HCT116 (cell line): Measurements from ENCODE around the gene MYOG. TPM values are rescaled to one million over a fixed set of nuclear protein-coding genes. Genes with fewer than 3 reads are reported as not detected.

Source experiments
- ATAC-seq: fragments of 200-7000 bp; cut with Tn5 transposase; 2 replicates; pipeline ENCODE4 v1.9.1; 2020; ENCODE audit warnings: mild to moderate bottlenecking, moderate library complexity
- BruUV-seq: library from RNA; stranded (reverse); fragments of 400-500 nt; replicated peaks from 2 replicates; lab custom pipeline; 2021; lab: Mats Ljungman, UMichigan
- CTCF ChIA-PET: fragments of 300-600 bp; sonication (Branson Sonifier 250); formaldehyde crosslinking; loops from one replicate; lab custom pipeline; 2021; ENCODE audit warnings: antibody characterized with exemption; lab: Charles Lee
- POLR2A ChIA-PET: fragments of 300-600, 350-600 bp; sonication (Branson Sonifier 250); formaldehyde crosslinking; loops from one replicate; lab custom pipeline; 2021; ENCODE audit warnings: antibody characterized with exemption; lab: Charles Lee
- RAD21 ChIA-PET, 2 experiments: fragments of 300-600 bp; sonication (Branson Sonifier 250); formaldehyde crosslinking; loops; one replicate each; lab custom pipeline; 2023; ENCODE audit warnings: low total read pairs in 2 of 2; ENCODE audit not compliant: uncharacterized antibody in 2 of 2, unreplicated experiment in 2 of 2, low non-redundant PET in 1 of 2; lab: Charles Lee
- DNase-seq: peaks from one replicate; pipeline ENCODE4 v3.0.0-alpha.2; 2010; ENCODE audit warnings: low read depth, low spot score
- H2AFZ ChIP-seq: fragments of 200-600 bp; shearing (Covaris generic), sonication (generic); 2 replicates; pipeline ENCODE4 v1.6.1; 2017; ENCODE audit warnings: low read depth, mixed run types, mixed read lengths, antibody characterized with exemption, low read length; ENCODE audit not compliant: poor library complexity, severe bottlenecking
- H3K27ac ChIP-seq: 2 replicates; pipeline ENCODE4 v1.5.1; 2012; ENCODE audit warnings: low read depth, low read length
- H3K27me3 ChIP-seq: fragments of 200-600 bp; sonication (generic); 2 replicates; pipeline ENCODE4 v1.6.1; 2016; ENCODE audit warnings: mixed run types, low read length, mixed read lengths; ENCODE audit not compliant: insufficient read depth
- H3K36me3 ChIP-seq, 2 experiments: fragments of 200-500 bp in 1 of 2; fragments of 200-600 bp in 1 of 2; sonication (Bioruptor generic) in 1 of 2; sonication (generic) in 1 of 2; 2 replicates each; pipeline versions ENCODE4 v1.5.1 to v1.6.1; 2014 to 2016; ENCODE audit warnings: low read length in 2 of 2, inconsistent platforms in 1 of 2, mixed read lengths in 1 of 2, mixed run types in 1 of 2; ENCODE audit not compliant: insufficient read depth in 2 of 2, control insufficient read depth in 1 of 2
- H3K4me1 ChIP-seq, 2 experiments: fragments of 200-600 bp in 1 of 2; sonication (generic) in 1 of 2; 2 replicates each; pipeline versions ENCODE4 v1.5.1 to v1.6.1; 2012 to 2017; ENCODE audit warnings: low read length in 2 of 2, inconsistent platforms in 1 of 2, mild to moderate bottlenecking in 1 of 2, mixed read lengths in 1 of 2, mixed run types in 1 of 2, moderate library complexity in 1 of 2; ENCODE audit not compliant: insufficient read depth in 2 of 2, control insufficient read depth in 1 of 2
- H3K4me2 ChIP-seq: fragments of 200-600 bp; sonication (generic); 2 replicates; pipeline ENCODE4 v1.6.1; 2017; ENCODE audit warnings: mixed run types, low read length, mixed read lengths
- H3K4me3 ChIP-seq, 2 experiments: fragments of 200-600 bp in 1 of 2; sonication (generic) in 1 of 2; replicated peaks in 1 of 2; 2 replicates each; pipeline ENCODE4 v1.5.1; 2011 to 2016; ENCODE audit warnings: low read length in 2 of 2, control low read depth in 1 of 2, low read depth in 1 of 2, mild to moderate bottlenecking in 1 of 2, mixed read lengths in 1 of 2, mixed run types in 1 of 2
- H3K79me2 ChIP-seq: fragments of 200-600 bp; sonication (generic); 2 replicates; pipeline ENCODE4 v1.6.1; 2017; ENCODE audit warnings: mild to moderate bottlenecking, mixed run types, low read length, moderate library complexity, mixed read lengths; ENCODE audit not compliant: insufficient read depth
- H3K9ac ChIP-seq: fragments of 200-600 bp; sonication (generic); 2 replicates; pipeline ENCODE4 v1.6.1; 2016; ENCODE audit warnings: low read length, mixed read lengths
- H3K9me2 ChIP-seq: fragments of 200-600 bp; sonication (generic), shearing (Covaris generic); 2 replicates; pipeline ENCODE4 v1.6.1; 2017; ENCODE audit warnings: mixed run types, mild to moderate bottlenecking, moderate library complexity; ENCODE audit not compliant: insufficient read depth
- H3K9me3 ChIP-seq, 2 experiments: fragments of 200-500 bp in 1 of 2; fragments of 200-600 bp in 1 of 2; sonication (Bioruptor generic) in 1 of 2; sonication (generic) in 1 of 2; 2 replicates each; pipeline ENCODE4 v1.6.1; 2014 to 2017; ENCODE audit warnings: low read length in 2 of 2, mixed read lengths in 2 of 2, inconsistent platforms in 1 of 2, low read depth in 1 of 2, mild to moderate bottlenecking in 1 of 2, mixed run types in 1 of 2, moderate library complexity in 1 of 2; ENCODE audit not compliant: control insufficient read depth in 1 of 2, insufficient read depth in 1 of 2
- H4K20me1 ChIP-seq: fragments of 200-600 bp; sonication (generic), shearing (Covaris generic); 2 replicates; pipeline ENCODE4 v1.6.1; 2017; ENCODE audit warnings: mixed run types, mild to moderate bottlenecking, moderate library complexity; ENCODE audit not compliant: insufficient read depth
- CBX3 ChIP-seq: IDR thresholded peaks from 2 replicates; pipeline ENCODE4 v1.6.1; 2012; ENCODE audit warnings: low read depth
- EGR1 ChIP-seq: IDR thresholded peaks from 2 replicates; pipeline ENCODE4 v1.6.1; 2012; ENCODE audit warnings: low read depth
- JUND ChIP-seq: IDR thresholded peaks from 2 replicates; pipeline ENCODE4 v1.6.1; 2012
- POLR2A ChIP-seq: IDR thresholded peaks from 2 replicates; pipeline ENCODE4 v1.7.0; 2011; ENCODE audit warnings: borderline replicate concordance; ENCODE audit not compliant: insufficient read depth, insufficient read length; ENCODE audit errors: extremely low read depth
- SRF ChIP-seq: IDR thresholded peaks from 2 replicates; pipeline ENCODE4 v1.6.1; 2012; ENCODE audit warnings: low read depth
- ZFX ChIP-seq: fragments of 450-650 bp; IDR thresholded peaks from 2 replicates; pipeline ENCODE4 v1.6.1; 2017
- intact Hi-C: fragments of 100-400 bp; cut with micrococcal nuclease; formaldehyde crosslinking; loops from 2 replicates; pipeline ENCODE4 v1.10.0; 2022
- total RNA-seq: library from RNA; stranded (reverse); gene quantifications from one replicate; pipeline ENCODE4 v1.2.1, GENCODE V29; 2021; ENCODE audit not compliant: unreplicated experiment
- TF ChIP-seq, protein P1 (sequence below): IDR thresholded peaks from 2 replicates; pipeline ENCODE4 v1.6.1; 2012

MYOG gene
- total RNA-seq, 1 experiment from 2014 or later, result not detected

DNA sequence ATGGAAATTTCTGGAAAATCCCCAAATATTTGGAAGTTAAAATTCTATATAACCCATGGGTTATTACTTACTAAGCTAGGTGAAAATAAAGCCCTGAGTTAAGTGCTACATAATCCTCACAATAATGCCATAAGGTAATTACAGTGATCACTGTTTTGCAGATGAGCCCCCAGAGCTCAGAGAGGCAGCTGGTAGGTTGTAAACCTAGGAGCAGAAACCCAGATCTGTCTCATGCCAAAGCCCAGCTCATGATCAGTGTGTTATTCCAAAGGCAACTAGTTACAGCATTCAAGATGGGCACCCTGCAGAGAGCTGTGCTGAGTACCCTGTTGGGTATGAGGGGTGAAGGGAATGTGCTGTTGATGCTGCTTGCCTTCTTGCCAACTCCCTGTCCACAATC, 10.8 kb upstream of the MYOG start:
- Histone ChIP-seq H4K20me1 (no peaks in the 10 kb centered on the region), H3K36me3 (no peaks in the 10 kb centered on the region), H3K4me1 (peaks cover 0 to 6% of the 10 kb centered on the region in 2 experiments; a peak in 2 of 4 replicates), H3K27ac (no peak overlapping the region), H3K9me2 (no peaks in the 10 kb centered on the region), H2AFZ (no peak overlapping the region), H3K9me3 (peaks cover 13 to 14% of the 10 kb centered on the region in 2 experiments; a peak in 3 of 4 replicates), H3K79me2 (no peaks in the 10 kb centered on the region), H3K27me3 (no peaks in the 10 kb centered on the region), H3K4me3 (no peak overlapping the region), H3K4me2 (no peak overlapping the region), H3K9ac (no peak overlapping the region)
- ChIA-PET POLR2A (no interaction called here), CTCF (no interaction called here), RAD21 (no interaction called here)
- no peak for DNase-seq
- BruUV-seq, result no TSS peak
- intact Hi-C loops, result no loop called here
- no peak for ATAC-seq
- TF ChIP-seq, protein P1, sequence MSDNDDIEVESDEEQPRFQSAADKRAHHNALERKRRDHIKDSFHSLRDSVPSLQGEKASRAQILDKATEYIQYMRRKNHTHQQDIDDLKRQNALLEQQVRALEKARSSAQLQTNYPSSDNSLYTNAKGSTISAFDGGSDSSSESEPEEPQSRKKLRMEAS, result no peak
- no peak for TF ChIP-seq JUND
- TF ChIP-seq POLR2A, result no peak
- TF ChIP-seq SRF, result no peak
- TF ChIP-seq EGR1, result no peak

DNA sequence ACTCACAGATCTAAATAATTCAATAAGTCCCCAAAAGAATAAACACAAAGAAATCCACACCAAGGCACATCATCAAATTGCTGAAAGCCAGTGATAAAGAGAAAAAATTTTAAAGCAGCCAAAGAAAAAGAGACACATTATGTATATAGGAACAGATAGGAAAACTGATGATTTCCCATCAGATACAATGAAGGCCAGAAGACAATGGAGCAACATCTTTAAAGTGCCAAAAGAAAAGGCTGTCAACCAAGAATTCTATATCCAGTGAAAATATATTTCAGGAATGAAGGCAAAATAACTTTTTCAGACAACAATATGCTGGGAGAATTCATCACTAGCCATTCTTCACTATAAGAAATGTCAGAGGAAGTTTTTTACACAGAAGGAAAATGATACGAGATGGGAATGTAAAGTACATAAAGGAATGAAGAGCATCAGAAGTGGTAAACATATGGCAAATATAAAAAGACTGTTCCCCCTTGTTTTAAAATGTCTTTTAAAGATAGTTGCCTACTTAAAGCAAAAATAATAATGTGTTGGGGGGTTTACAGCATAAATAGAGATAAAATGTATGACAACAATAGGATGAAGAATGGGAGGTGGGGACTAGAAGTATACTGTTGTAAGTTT, 9.4 kb upstream of the MYOG start:
- H2AFZ ChIP-seq, result no peak overlapping the region
- no peak overlapping the region for H3K9ac ChIP-seq
- no peak overlapping the region for H3K4me2 ChIP-seq
- no peak overlapping the region for H3K27ac ChIP-seq
- ATAC-seq (no peak), DNase-seq (no peak)
- H3K9me3 ChIP-seq, result peaks cover 13 to 14% of the 10 kb centered on the region in 2 experiments; a peak in 3 of 4 replicates
- no peaks in the 10 kb centered on the region for H3K27me3 ChIP-seq
- no peak overlapping the region for H3K4me3 ChIP-seq
- H3K79me2 ChIP-seq, result no peaks in the 10 kb centered on the region
- H3K9me2 ChIP-seq, result no peaks in the 10 kb centered on the region
- TF ChIP-seq CBX3, result peak; percentile 93; the same call in 1 of the 2 replicates
- TF ChIP-seq ZFX, result no peak
- ChIA-PET RAD21 (no interaction called here), CTCF (no interaction called here), POLR2A (no interaction called here)
- no peaks in the 10 kb centered on the region for H3K36me3 ChIP-seq
- intact Hi-C loops, result no loop called here
- no peaks in the 10 kb centered on the region for H4K20me1 ChIP-seq
- BruUV-seq, result no TSS peak
- peaks cover 0 to 6% of the 10 kb centered on the region in 2 experiments; a peak in 1 of 4 replicates for H3K4me1 ChIP-seq
